Esophagus squamous epithelium (tissue), 5 donors: ENCODE data around the gene PCDHAC1. TPM values are rescaled to one million over a fixed set of nuclear protein-coding genes. Genes with fewer than 3 reads are reported as not detected.

ENCODE experiments used
- DNase-seq: peaks from one replicate; lab custom pipeline; 2025; lab: John Stamatoyannopoulos, UW
- H3K27ac ChIP-seq, 4 donors: fragments of 200-600 bp; sonication (generic); one replicate each; pipeline ENCODE4 v1.5.1; 2016 to 2019; ENCODE audit warnings: mild to moderate bottlenecking in 1 of 4
- H3K27me3 ChIP-seq, 4 donors: fragments of 200-600 bp; sonication (generic); 1 replicate in 3 of 4; 2 replicates in 1 of 4; pipeline versions ENCODE4 v1.5.1 to v1.6.0; 2017 to 2021; ENCODE audit warnings: antibody characterized with exemption in 1 of 4
- H3K36me3 ChIP-seq, 3 donors: fragments of 200-600 bp; sonication (generic); one replicate each; pipeline ENCODE4 v1.5.1; 2016 to 2019
- H3K4me1 ChIP-seq, 3 donors: fragments of 200-600 bp; sonication (generic); one replicate each; pipeline ENCODE4 v1.5.1; 2017 to 2019
- H3K4me3 ChIP-seq, 4 donors: fragments of 200-600 bp; sonication (generic); 1 replicate in 3 of 4; 2 replicates in 1 of 4; pipeline ENCODE4 v1.5.1; 2016 to 2019; ENCODE audit warnings: mild to moderate bottlenecking in 2 of 4, moderate library complexity in 1 of 4
- H3K9me3 ChIP-seq, 3 donors: fragments of 200-600 bp; sonication (generic); one replicate each; pipeline ENCODE4 v1.5.1; 2016 to 2019
- CTCF ChIP-seq, 6 experiments: fragments of 450-650 bp in 4 of 6; fragments of 200-600 bp in 2 of 6; sonication (generic) in 2 of 6; IDR thresholded peaks; one replicate each; pipeline ENCODE4 v1.5.1; 2016 to 2019; ENCODE audit warnings: antibody characterized with exemption in 6 of 6, mild to moderate bottlenecking in 4 of 6, moderate library complexity in 4 of 6
- POLR2A ChIP-seq, 4 donors: fragments of 450-650 bp; IDR thresholded peaks; one replicate each; pipeline ENCODE4 v1.6.1; 2017; ENCODE audit warnings: antibody characterized with exemption in 4 of 4, mild to moderate bottlenecking in 4 of 4, moderate library complexity in 3 of 4
- WGBS, 2 donors: methylation state at CpG; one replicate each; pipeline ENCODE4 v1.1.5; 2018; 5-methylcytosine and 5-hydroxymethylcytosine counted together
- intact Hi-C: fragments of 100-400 bp; cut with DNase I; formaldehyde crosslinking; loops from one replicate; pipeline ENCODE4 v1.15.0; 2022
- total RNA-seq, 4 donors: library from RNA; depleted of rRNA; stranded (reverse); fragments of >200 nt; gene quantifications; one replicate each; pipeline ENCODE4 v1.1.0, GENCODE V29; 2016
- donor health status: DM: yes; HTN: yes; CAD: no.

Gene PCDHAC1
- total RNA-seq, 4 donors from 2014 or later: 0.06 to 0.27 (median 0.19) TPM; not detected in 1

DNA sequence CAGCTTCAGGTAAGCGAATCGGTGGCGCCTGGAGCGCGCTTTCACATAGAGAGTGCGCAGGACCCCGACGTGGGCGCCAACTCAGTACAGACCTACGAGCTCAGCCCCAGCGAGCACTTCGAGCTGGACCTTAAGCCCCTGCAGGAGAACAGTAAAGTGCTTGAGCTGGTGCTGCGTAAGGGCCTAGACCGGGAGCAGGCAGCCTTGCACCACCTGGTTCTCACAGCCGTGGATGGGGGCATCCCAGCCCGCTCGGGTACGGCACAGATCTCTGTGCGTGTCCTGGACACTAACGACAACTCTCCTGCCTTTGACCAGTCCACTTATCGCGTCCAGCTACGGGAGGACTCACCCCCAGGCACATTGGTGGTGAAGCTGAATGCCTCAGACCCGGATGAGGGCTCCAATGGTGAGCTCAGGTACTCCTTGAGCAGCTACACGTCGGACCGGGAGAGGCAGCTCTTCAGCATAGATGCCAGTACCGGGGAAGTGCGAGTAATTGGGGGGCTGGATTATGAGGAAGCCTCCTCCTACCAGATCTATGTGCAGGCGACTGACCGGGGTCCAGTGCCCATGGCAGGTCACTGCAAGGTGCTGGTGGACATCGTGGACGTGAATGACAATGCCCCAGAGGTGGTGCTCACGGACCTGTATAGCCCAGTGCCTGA is 41.3 kb downstream of the PCDHAC1 start:
- H3K36me3 ChIP-seq: no peaks in the 10 kb centered on the region
- 34 to 100% methylated on average over 1 to 3 of the region's 34 CpGs for WGBS, 2 donors
- no peak for TF ChIP-seq CTCF (IDR thresholded peaks at IDR 0.05)
- no peak for TF ChIP-seq POLR2A (IDR thresholded peaks at IDR 0.05)
- intact Hi-C loops: no loop called here
- H3K4me1 ChIP-seq: peaks cover 0 to 18% (median 10%) of the 10 kb centered on the region in 3 donors
- peak overlapping the region in 3 of 4 donors; percentile 43 to 67 (median 51) for H3K4me3 ChIP-seq
- no peak overlapping the region for H3K27ac ChIP-seq
- H3K9me3 ChIP-seq: no peaks in the 10 kb centered on the region
- DNase-seq: no peak
- peaks cover 0 to 52% (median 0%) of the 10 kb centered on the region in 4 donors for H3K27me3 ChIP-seq

DNA sequence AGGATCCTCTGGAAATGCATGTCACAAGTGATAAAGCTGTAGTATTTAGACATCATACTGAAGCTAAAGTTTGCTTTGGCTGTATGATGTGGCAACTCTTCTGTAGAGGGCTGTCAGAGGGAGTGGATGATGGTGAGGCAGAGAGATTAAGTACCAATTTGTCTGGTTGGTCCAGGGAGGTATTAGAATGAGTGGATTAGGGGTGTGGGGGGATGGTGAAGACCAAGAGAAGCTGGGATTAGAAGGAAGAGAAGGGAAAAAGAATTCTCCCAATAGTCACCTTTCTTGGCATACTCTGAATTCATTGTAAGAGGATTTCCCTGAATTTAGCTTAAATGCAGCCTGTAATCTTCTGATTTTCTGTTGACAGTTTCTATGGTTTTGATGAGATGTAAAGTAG is 43.8 kb downstream of the PCDHAC1 start:
- peaks cover 0 to 18% (median 10%) of the 10 kb centered on the region in 3 donors for H3K4me1 ChIP-seq
- no peak for DNase-seq
- intact Hi-C loops: no loop called here
- H3K27ac ChIP-seq: no peak overlapping the region
- H3K9me3 ChIP-seq: no peaks in the 10 kb centered on the region
- H3K4me3 ChIP-seq: no peak overlapping the region
- H3K27me3 ChIP-seq: peaks cover 0 to 37% (median 0%) of the 10 kb centered on the region in 4 donors
- no peaks in the 10 kb centered on the region for H3K36me3 ChIP-seq
- no peak for TF ChIP-seq POLR2A (IDR thresholded peaks at IDR 0.05)

GRCh38 chr5:140973550-140973949 is 47.5 kb downstream of the PCDHAC1 start:
- intact Hi-C loops: no loop called here

GRCh38 chr5:140977003-140977402 is 50.9 kb downstream of the PCDHAC1 start:
- no peak for DNase-seq
- 62 to 81% methylated on average over 3 of the region's 3 CpGs for WGBS, 2 donors
- intact Hi-C loops: no loop called here
- H3K27me3 ChIP-seq: peaks cover 0 to 5% (median 0%) of the 10 kb centered on the region in 4 donors
- H3K27ac ChIP-seq: no peak overlapping the region
- H3K9me3 ChIP-seq: no peaks in the 10 kb centered on the region
- H3K36me3 ChIP-seq: no peaks in the 10 kb centered on the region
- no peak for TF ChIP-seq POLR2A (IDR thresholded peaks at IDR 0.05)
- no peak for TF ChIP-seq CTCF (IDR thresholded peaks at IDR 0.05)
- H3K4me3 ChIP-seq: no peak overlapping the region
- no peaks in the 10 kb centered on the region for H3K4me1 ChIP-seq

More at GRCh38 chr5:140973550-140973949, 47.5 kb downstream of the PCDHAC1 start:
- Histone ChIP-seq H3K27me3 (peaks cover 0 to 5% (median 0%) of the 10 kb centered on the region in 4 donors), H3K9me3 (no peaks in the 10 kb centered on the region), H3K36me3 (no peaks in the 10 kb centered on the region), H3K27ac (no peak overlapping the region), H3K4me1 (no peaks in the 10 kb centered on the region), H3K4me3 (no peak overlapping the region)
- DNase-seq: no peak
- TF ChIP-seq CTCF (IDR thresholded peaks at IDR 0.05) (no peak), POLR2A (IDR thresholded peaks at IDR 0.05) (no peak)

GRCh38 chr5:140978260-140978659 is 52.2 kb downstream of the PCDHAC1 start:
- DNase-seq: no peak
- H3K27ac ChIP-seq: no peak overlapping the region
- H3K4me3 ChIP-seq: no peak overlapping the region
- TF ChIP-seq CTCF (IDR thresholded peaks at IDR 0.05): peak in 1 of 6 experiments; percentile 9
- TF ChIP-seq POLR2A (IDR thresholded peaks at IDR 0.05): no peak
- peaks cover 0 to 5% (median 0%) of the 10 kb centered on the region in 4 donors for H3K27me3 ChIP-seq
- H3K9me3 ChIP-seq: no peaks in the 10 kb centered on the region
- H3K36me3 ChIP-seq: no peaks in the 10 kb centered on the region
- H3K4me1 ChIP-seq: no peaks in the 10 kb centered on the region
- 38 to 71% methylated on average over 2 of the region's 2 CpGs for WGBS, 2 donors
- intact Hi-C loops: no loop called here
